Left ventricle myocardium inferior (tissue), 1 donor: ENCODE data around the gene HNRNPH3. TPM values are rescaled to one million over a fixed set of nuclear protein-coding genes. Genes with fewer than 3 reads are reported as not detected.
A peak's percentile ranks its signal among the peaks of the same experiment; 100 is the strongest.

Experiments used
- DNase-seq: peaks from one replicate; pipeline ENCODE4 v3.0.0-alpha.2; 2020
- H3K27ac ChIP-seq: fragments of 200-600 bp; replicated peaks from 2 replicates; pipeline ENCODE4 v1.8.0; 2021
- H3K27me3 ChIP-seq: fragments of 200-600 bp; 2 replicates; pipeline ENCODE4 v1.8.0; 2021; ENCODE audit warnings: low read depth
- H3K36me3 ChIP-seq: fragments of 200-600 bp; 2 replicates; pipeline ENCODE4 v1.8.0; 2021
- H3K4me1 ChIP-seq: fragments of 200-600 bp; 2 replicates; pipeline ENCODE4 v1.8.0; 2021
- H3K4me3 ChIP-seq: fragments of 200-600 bp; 2 replicates; pipeline ENCODE4 v1.8.0; 2021; ENCODE audit warnings: mild to moderate bottlenecking, moderate library complexity
- H3K9me3 ChIP-seq: fragments of 200-600 bp; replicated peaks from 2 replicates; pipeline ENCODE4 v1.8.0; 2021
- intact Hi-C: fragments of 100-400 bp; cut with micrococcal nuclease; formaldehyde crosslinking; loops from one replicate; pipeline ENCODE4 v1.11.0; 2022
- long read RNA-seq: library from polyadenylated mRNA; unstranded; transcript quantifications from one replicate; pipeline ENCODE4 v2.0.0, GENCODE V29; 2021
- total RNA-seq: library from RNA; stranded (reverse); fragmentation: NEBNext Ultra II Directional; extraction: Animal tissue kit (Norgen Biotek cat#: 25700); gene quantifications from one replicate; pipeline ENCODE4 v1.2.1, GENCODE V29; 2021
- TF ChIP-seq, protein P1 (sequence below): fragments of 200-600 bp; IDR thresholded peaks from 2 replicates; pipeline ENCODE4 v1.8.0; 2021; ENCODE audit warnings: antibody characterized with exemption, mild to moderate bottlenecking, borderline replicate concordance
- donor health status: DM: no; HTN: yes; CAD: no; lungs with severe emphysema.

HNRNPH3 gene, protein sequence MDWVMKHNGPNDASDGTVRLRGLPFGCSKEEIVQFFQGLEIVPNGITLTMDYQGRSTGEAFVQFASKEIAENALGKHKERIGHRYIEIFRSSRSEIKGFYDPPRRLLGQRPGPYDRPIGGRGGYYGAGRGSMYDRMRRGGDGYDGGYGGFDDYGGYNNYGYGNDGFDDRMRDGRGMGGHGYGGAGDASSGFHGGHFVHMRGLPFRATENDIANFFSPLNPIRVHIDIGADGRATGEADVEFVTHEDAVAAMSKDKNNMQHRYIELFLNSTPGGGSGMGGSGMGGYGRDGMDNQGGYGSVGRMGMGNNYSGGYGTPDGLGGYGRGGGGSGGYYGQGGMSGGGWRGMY
- total RNA-seq: 138 TPM
- long read RNA-seq, transcript HNRNPH3-201 (10 exons, 2,339 nt): major isoform, 36 of 108 reads
- long read RNA-seq, transcript HNRNPH3-202 (10 exons, 1,332 nt): minor isoform, 11 of 108 reads
- long read RNA-seq, partial matches to known transcripts: 4 of 108 reads
- long read RNA-seq, other reads (novel, unspliced or antisense): 56 of 108 reads

DNA sequence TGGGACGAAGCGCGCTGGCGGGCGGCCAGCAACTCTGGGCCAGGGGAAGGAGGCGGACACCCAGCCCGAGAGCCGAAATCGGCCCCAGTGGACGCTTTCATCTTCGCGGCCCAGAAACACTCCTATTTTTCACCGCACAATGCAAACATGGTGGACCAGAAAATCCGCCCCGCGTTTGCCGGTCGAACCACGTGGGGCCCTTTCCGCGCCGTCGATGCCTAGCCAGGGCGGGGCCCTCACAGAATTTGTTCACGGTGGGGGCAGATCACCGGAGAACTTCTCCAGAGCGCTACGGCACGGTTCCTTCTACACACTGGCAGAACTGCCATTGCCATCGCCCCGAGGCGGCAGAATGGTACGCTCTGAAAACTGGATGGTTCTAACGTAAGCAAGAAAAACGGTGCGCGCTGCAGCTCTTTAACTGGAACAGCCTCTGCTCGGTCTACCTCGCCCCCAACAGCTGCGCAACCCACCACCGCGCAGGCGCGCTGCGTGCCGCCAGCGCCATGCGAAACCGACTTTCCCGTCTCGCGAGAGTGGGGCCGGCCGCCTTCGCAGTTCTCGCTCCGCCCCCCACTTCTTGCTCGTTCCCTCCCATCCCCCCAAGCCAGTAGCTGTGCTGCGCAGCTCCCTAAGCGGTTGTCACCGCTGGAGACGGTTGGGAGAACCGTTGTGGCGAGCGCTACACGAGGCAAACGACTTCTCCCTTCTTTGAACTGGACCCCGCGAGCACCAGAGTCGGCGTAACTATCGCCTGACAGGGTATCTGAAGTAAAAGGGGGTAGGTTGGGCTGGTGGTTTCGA lies at the start of gene HNRNPH3:
Gene HNRNPH3, plus strand, starts transcription at position 610 of the 804 bp plus-strand sequence. CDS start 5,158 bp downstream, outside the sequence.
- DNase-seq: peak; percentile 98
- Histone ChIP-seq H3K36me3 (no peaks in the 10 kb centered on the region), H3K4me1 (peaks cover 67% of the 10 kb centered on the region), H3K27ac (peak within 1 kb of the TSS; percentile 99), H3K9me3 (no peaks in the 10 kb centered on the region), H3K27me3 (no peaks in the 10 kb centered on the region), H3K4me3 (peak within 1 kb of the TSS; percentile 94)
- intact Hi-C loops: no loop called here
- TF ChIP-seq, protein P1, sequence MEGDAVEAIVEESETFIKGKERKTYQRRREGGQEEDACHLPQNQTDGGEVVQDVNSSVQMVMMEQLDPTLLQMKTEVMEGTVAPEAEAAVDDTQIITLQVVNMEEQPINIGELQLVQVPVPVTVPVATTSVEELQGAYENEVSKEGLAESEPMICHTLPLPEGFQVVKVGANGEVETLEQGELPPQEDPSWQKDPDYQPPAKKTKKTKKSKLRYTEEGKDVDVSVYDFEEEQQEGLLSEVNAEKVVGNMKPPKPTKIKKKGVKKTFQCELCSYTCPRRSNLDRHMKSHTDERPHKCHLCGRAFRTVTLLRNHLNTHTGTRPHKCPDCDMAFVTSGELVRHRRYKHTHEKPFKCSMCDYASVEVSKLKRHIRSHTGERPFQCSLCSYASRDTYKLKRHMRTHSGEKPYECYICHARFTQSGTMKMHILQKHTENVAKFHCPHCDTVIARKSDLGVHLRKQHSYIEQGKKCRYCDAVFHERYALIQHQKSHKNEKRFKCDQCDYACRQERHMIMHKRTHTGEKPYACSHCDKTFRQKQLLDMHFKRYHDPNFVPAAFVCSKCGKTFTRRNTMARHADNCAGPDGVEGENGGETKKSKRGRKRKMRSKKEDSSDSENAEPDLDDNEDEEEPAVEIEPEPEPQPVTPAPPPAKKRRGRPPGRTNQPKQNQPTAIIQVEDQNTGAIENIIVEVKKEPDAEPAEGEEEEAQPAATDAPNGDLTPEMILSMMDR: peak; percentile 35

DNA sequence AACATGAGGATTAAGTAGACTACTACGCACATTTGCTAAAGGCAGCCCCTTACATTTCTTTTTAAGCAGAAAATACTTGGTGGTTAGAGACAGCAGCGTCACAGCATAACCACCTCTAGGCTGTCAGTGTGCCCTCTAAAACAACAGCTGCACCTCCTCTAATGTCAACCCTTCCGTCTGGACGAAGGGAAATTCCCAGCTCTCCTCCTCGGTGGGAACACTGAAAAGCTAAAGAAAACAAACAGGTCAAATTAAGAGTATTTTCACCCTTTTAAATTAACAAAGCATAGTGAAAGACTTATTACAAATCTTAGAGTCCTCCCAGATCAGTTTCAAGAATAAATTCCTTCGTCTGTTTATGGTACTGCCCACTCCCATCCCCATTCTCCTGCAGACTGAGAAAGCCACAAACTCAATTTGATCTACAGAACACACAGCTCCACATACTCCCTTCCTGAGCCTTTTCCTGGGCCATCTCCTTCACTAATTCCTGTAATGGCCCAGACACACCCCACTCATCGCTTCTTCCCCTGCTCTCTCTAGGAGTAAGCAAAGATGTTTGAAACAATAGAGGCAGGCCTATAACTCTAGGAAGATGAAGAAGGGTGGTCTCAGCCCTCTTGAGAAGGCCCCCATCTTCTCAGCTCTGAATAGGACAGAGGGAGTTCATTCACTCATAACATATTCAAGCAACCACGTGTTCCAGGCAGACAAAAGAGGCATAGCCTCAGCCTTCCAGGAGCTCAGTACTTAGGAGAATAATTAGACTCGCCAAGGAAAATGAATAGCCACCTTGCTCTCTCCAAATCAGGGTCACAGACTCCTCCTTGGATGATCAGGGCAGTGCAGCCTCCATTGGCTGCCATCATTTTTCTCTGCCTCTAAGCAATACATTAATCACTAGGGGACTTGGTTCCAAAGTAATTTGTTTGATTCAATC lies 47.5 kb upstream of the HNRNPH3 start:
- Histone ChIP-seq H3K4me3 (no peak overlapping the region), H3K36me3 (no peaks in the 10 kb centered on the region), H3K4me1 (no peaks in the 10 kb centered on the region), H3K9me3 (no peaks in the 10 kb centered on the region), H3K27me3 (no peaks in the 10 kb centered on the region), H3K27ac (no peak overlapping the region)
- intact Hi-C loops: no loop called here
- TF ChIP-seq, protein P1: no peak
- no peak for DNase-seq

DNA sequence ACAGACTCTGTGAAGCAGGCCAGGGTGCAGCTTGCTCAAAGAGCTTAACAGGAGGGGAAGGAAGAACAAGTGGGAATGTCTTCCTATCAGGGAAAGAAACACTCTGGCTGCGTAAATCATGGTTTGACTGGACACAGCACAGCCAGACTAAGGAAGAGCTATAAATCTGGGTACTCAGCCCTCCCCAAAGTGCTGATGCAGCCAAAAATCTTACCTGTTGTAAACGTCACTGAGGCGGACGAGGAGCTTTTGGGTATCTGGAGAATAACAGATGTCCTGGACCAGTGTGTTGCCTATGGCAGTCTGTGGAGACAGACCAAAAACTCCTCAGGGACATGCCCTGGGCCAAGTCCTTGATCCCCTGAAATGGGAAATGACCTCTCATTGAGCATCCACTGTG lies 43.1 kb upstream of the HNRNPH3 start:
- Histone ChIP-seq H3K4me3 (no peak overlapping the region), H3K36me3 (no peaks in the 10 kb centered on the region), H3K27me3 (no peaks in the 10 kb centered on the region), H3K4me1 (no peaks in the 10 kb centered on the region), H3K9me3 (no peaks in the 10 kb centered on the region), H3K27ac (no peak overlapping the region)
- TF ChIP-seq, protein P1: no peak
- no peak for DNase-seq
- intact Hi-C loops: no loop called here

DNA sequence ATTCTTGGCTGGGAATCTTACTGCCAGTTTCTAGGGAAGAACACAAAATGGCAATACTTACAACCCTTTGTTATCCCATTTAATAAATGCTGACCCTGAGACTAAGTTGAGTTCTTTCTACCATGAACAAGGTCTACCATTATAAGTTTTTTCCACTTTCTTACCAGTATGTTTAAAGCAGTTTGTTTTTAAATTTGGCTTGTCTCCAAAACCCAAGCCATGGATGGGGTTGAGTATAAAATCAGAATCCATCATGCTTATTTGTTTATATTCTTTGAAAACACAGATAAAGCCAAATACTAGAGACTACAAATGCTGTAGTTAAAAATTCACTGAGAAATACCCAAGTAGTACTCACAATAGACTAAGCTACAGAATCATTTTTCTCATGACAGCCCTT lies 41.1 kb upstream of the HNRNPH3 start:
- no peaks in the 10 kb centered on the region for H3K36me3 ChIP-seq

More for the DNA sequence above, 41.1 kb upstream of the HNRNPH3 start:
- no peak overlapping the region for H3K4me3 ChIP-seq
- no peak for DNase-seq
- no peaks in the 10 kb centered on the region for H3K27me3 ChIP-seq
- no peaks in the 10 kb centered on the region for H3K9me3 ChIP-seq
- intact Hi-C loops: no loop called here
- H3K27ac ChIP-seq: no peak overlapping the region
- TF ChIP-seq, protein P1: no peak
- H3K4me1 ChIP-seq: no peaks in the 10 kb centered on the region
